AML-193 (cell line): ENCODE results near the gene OLFML2B.

Experiments used
- DNase-seq, 2 experiments: peaks; one replicate each; lab custom pipeline; 2025; lab: John Stamatoyannopoulos, UW

OLFML2B gene

DNA sequence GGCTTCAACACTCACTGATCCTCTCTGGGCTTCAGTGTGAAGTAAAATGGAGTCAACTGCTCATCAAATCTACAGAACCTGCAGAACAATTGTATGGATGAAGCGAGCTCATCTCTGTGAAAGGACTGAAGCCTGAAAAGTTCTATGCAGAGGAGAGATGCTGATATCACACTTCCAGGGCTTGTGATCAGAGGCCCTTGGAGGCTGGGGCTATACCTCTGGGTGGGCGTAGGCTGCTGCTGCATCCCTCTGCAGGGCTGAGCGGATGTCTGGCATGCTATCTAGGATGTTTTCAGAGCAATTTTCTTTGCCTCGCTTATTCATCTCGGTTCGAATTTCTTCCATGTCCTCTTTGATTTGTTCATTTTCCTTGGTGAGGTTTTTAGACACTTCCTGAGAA, 17.6 kb downstream of the OLFML2B start:
- no peak for DNase-seq

- no peak for DNase-seq
Observed at GRCh38 chr1:162004441-162004950, 19.2 kb downstream of the OLFML2B start.

DNA sequence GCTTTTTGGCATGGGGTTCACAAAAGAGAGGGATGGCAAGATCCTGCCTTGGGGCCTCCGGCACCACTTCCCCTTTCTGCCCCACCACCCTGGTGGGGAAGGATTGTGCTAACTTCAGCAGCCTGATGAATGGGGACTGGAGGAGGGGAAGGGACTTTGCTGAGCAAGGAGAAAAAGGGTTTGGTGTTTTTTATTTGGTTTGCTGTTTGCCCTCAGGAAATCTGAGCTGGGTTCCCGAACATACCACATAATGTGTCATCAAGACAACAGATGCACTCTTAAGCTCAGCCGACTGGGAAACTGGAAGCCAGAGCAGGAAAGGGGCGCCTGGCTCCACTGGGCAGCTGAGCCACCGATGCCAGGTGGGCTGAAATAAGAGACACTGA, 19.8 kb downstream of the OLFML2B start:
- peak; percentile 47 to 54 for DNase-seq

DNA sequence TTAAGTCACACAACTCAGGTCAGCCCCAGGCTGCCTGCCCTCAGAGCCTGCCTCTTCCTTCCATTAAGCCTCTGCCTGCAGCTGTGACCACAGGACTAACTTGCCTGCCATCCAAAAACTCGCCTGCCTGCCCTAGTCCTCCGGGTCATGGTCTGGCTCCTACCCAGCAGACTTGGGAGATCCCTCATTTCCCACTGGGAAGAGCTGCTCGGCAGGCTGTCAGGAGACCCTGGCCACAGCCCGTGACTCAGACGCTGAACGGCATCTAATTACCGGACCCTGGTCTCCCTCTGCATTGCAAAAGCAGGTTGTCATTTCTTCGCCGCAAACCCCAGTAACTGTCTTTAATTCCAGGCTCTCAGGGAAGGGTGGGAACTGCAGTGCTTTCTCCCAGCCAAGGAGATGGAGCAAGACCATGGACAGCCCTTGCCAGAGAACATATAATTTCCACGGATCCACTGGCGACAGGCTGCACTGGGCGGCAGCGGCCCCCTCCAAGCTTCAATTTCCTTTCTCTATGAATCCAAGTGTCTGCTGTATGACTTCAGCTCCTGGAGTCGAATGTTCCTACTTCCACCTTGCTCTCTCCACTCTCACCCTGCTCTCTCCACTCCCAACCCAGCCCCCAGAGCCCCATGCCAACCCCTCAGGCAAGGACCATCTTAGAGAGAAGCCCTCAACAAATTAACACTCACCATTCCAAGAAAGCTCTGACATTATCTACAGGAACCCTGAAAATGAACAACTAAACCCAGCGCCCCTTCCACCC, 20.4 kb downstream of the OLFML2B start:
- DNase-seq, result no peak

DNA sequence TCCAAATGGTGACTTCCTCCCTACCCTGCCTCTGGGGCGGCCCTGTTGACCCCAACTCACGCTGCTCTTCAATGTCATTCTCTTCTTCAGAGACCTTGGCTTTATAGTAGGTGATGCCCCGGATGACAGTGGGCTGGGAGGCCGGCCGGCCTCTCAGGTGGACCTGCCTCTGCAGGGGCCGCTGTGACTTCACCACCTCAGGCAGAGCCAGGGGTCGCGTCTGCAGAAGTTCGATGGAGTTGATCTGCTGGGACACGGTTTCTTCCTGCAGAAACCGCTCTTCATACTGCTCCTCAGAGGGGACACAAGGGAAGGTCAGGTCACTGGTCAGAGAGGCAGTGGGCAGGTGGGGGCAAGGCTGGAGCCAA, 23.6 kb downstream of the OLFML2B start:
- DNase-seq, result no peak

GRCh38 chr1:161999301-162000052, 24.2 kb downstream of the OLFML2B start:
- DNase-seq, result no peak

DNA sequence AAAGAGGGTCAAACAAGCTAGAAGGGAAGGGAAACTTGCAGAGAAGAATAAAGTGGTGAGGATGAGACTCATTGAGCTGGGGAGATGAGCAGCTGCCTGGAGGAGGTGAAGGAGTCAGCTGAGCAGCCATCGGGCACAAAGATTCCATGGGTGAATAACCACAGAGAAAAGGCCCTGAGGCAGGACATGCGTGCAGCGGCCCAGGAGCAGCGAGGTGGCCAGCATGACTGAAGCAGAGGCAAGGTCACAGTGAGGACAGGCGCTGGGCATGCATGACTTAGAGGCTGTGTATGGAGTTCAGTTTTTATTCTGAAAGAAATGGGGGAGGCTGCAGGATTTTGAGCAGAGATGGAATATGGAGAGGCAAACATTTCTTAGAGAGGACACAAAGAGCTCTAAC, 24.9 kb downstream of the OLFML2B start:
- no peak for DNase-seq

DNA sequence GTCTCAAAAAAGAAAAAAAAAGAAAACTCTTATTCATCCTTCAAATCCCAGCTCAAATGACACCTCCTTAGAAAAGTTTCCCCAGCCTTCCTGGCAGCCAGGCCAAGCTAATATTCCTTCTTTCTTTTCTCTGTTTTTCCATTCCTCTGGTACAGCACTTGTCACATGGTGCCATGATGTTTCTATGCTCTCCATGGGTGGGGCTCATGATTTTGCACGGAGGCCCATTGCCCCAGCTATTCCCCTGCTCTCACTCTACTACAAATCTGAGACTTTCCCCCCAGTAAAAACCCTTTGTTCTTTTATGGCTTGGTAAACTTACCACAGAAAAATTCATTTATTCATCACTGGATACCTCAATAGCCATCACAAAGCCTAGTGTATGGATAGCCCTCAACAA, 26.5 kb downstream of the OLFML2B start:
- DNase-seq, result no peak

GRCh38 chr1:161994175-161994668, 29.4 kb downstream of the OLFML2B start:
- DNase-seq, result no peak

- DNase-seq, result no peak
Observed at GRCh38 chr1:161993576-161993975, 30.1 kb downstream of the OLFML2B start.

GRCh38 chr1:161989786-161990185, 33.9 kb downstream of the OLFML2B start:
- DNase-seq, result peak; percentile 84 to 89

- no peak for DNase-seq
Observed at GRCh38 chr1:161989108-161989507, 34.6 kb downstream of the OLFML2B start.

GRCh38 chr1:161988413-161988812, 35.3 kb downstream of the OLFML2B start:
- DNase-seq, result no peak

- DNase-seq, result no peak
Observed at GRCh38 chr1:161987872-161988271, 35.8 kb downstream of the OLFML2B start.

DNA sequence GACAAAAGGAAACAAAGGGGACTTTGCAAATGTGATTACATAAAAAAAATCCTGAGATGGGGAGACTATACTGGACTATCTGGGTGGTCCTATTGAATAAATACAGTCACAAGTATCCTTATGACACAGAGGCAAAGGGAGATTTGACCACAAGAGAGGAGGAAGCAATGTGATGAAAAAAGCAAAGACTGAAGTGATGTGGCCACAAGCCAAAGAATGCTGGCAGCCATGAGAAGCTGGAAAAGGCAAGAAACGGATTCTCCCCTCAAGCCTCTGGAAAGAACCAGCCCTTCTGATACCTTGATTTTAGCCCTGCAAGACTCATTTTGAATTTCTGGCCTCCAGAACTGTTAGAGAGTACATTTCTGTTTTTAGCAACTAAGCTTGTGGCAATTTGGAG, 36.4 kb downstream of the OLFML2B start:
- no peak for DNase-seq

GRCh38 chr1:161986328-161986727, 37.3 kb downstream of the OLFML2B start:
- DNase-seq, result no peak

GRCh38 chr1:161985301-161985822, 38.3 kb downstream of the OLFML2B start:
- DNase-seq, result no peak

DNA sequence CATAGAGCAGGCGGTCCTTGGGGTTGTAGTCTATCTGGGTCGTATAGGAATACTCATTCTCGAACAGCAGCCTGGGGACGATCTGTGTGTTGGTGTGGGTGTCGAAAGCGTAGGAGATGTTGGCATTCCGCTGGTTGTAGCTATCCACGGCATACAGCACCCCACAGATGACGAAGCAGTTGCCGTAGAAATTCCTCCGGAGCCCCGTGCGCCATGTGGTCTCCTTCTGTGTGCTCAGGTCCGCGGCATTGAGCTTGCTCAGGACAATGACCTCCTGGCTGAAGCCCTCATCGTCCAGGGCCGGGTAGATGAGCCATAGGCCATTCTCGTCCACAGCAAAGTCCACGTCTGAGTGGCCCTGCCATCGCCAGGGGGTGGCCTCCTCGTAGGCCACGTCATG, 39.9 kb downstream of the OLFML2B start:
- no peak for DNase-seq

- no peak for DNase-seq
Observed at GRCh38 chr1:161982917-161983316, 40.8 kb downstream of the OLFML2B start.

DNA sequence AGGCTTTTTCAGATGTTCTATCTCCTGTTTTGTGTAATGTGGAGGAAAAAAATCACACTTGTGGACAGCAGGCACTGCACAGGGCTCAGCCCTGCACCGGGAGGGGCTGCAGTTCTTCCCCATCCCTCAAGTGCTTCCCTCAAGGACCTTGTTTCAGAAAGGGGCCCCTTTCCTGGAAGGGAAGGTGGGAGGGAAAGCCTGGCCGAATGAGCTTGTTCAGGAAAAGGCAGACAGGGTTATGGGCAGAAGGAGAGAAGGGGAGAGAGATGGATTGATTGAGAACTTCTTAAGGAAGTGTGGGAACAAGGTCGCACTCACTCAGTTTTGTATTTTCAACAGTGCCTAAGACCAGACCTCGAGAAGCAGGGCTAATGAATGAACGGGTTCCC, 41.2 kb downstream of the OLFML2B start:
- DNase-seq, result no peak

DNA sequence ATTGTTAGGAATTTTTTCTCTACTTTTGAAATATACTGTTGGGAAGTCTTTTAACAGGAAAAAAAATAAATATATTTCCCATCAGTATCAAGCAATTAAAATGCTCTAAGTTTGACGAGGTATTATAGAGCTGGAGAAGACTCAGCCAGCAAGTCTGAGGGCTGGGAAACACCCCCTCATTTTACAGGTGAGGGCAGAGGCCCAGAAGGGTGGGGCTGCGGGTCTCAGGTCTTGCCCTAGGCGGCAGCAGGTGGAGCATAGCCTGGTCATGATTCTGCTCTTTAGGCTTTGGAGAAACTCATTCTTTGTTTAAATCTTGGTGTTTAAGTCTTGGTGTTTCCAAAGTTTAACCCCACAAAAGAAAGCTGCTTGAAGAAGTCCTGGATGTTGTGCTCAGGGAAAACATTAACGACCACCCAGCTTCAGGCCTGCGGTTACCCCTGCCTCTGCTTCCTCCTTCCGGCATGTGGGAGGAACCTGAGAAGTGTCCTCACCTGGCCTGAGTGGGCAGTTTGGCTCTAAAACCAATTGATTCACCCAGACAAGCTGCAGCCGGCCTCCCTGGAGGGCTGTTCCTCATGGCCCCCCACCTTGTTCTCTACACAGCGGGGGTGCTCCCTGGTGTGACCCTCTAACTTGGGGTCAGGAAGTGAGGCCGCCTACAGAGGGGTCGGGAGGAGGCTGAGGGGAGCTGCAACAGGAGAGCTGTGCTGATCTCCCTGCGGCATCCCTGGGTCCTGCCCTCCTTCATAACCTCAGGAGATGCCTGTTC, 41.7 kb downstream of the OLFML2B start:
- no peak for DNase-seq

GRCh38 chr1:161981126-161981525, 42.5 kb downstream of the OLFML2B start:
- no peak for DNase-seq
